Left lung (tissue), 10 donors: Measurements from ENCODE around the gene NOD1. TPM values are rescaled to one million over a fixed set of nuclear protein-coding genes. Genes with fewer than 3 reads are reported as not detected.

Experiments used
- ATAC-seq: fragments of 200-7000 bp; cut with Tn5 transposase; one replicate; pipeline ENCODE4 v1.9.1; 2020; ENCODE audit warnings: moderate library complexity
- DNase-seq, 4 donors: peaks; one replicate each; pipeline ENCODE4 v3.0.0-alpha.2; 2013 to 2020
- H3K27ac ChIP-seq, 2 donors: fragments of 200-600 bp; sonication (generic) in 1 of 2; one replicate each; pipeline versions ENCODE4 v1.5.0 to v1.8.0; 2020 to 2021
- H3K27me3 ChIP-seq, 2 donors: fragments of 200-600 bp; sonication (generic) in 1 of 2; one replicate each; pipeline versions ENCODE4 v1.5.0 to v1.8.0; 2020 to 2021
- H3K36me3 ChIP-seq, 2 donors: fragments of 200-600 bp; sonication (generic) in 1 of 2; one replicate each; pipeline versions ENCODE4 v1.5.0 to v1.8.0; 2020 to 2021
- H3K4me1 ChIP-seq, 2 donors: fragments of 200-600 bp; one replicate each; pipeline ENCODE4 v1.8.0; 2021
- H3K4me3 ChIP-seq, 2 donors: fragments of 200-600 bp; sonication (generic) in 1 of 2; one replicate each; pipeline versions ENCODE4 v1.5.0 to v1.8.0; 2020 to 2021; ENCODE audit warnings: mild to moderate bottlenecking in 1 of 2
- H3K9me3 ChIP-seq, 2 donors: fragments of 200-600 bp; sonication (generic) in 1 of 2; one replicate each; pipeline versions ENCODE4 v1.5.0 to v1.8.0; 2020 to 2021
- intact Hi-C, 2 donors: fragments of 100-400 bp; cut with DNase I; formaldehyde crosslinking; loops; one replicate each; pipeline versions ENCODE4 v1.11.2 to v1.14.2; 2022
- polyA plus RNA-seq, 6 donors: library from polyadenylated mRNA; unstranded; fragments of 120-200 nt; gene quantifications; one replicate each; pipeline ENCODE4 v1.2.1, GENCODE V29; 2013; ENCODE audit not compliant: insufficient read length in 6 of 6
- total RNA-seq, 2 donors: library from RNA; stranded (reverse); fragmentation: NEBNext Ultra II Directional; extraction: Animal tissue kit (Norgen Biotek cat#: 25700); gene quantifications; one replicate each; pipeline ENCODE4 v1.2.1, GENCODE V29; 2021
- TF ChIP-seq, protein P1 (sequence below), 2 donors: fragments of 200-600 bp; sonication (generic) in 1 of 2; IDR thresholded peaks; one replicate each; pipeline versions ENCODE4 v1.5.0 to v1.8.0; 2021; ENCODE audit warnings: antibody characterized with exemption in 2 of 2
- donor health status: DM: no; HTN: yes; CAD: no.
- donor health status: DM: no; HTN: no; CAD: no.

Gene NOD1
- total and polyA plus RNA-seq, 8 donors: 18.4 to 27.4 (median 24.9) TPM

DNA sequence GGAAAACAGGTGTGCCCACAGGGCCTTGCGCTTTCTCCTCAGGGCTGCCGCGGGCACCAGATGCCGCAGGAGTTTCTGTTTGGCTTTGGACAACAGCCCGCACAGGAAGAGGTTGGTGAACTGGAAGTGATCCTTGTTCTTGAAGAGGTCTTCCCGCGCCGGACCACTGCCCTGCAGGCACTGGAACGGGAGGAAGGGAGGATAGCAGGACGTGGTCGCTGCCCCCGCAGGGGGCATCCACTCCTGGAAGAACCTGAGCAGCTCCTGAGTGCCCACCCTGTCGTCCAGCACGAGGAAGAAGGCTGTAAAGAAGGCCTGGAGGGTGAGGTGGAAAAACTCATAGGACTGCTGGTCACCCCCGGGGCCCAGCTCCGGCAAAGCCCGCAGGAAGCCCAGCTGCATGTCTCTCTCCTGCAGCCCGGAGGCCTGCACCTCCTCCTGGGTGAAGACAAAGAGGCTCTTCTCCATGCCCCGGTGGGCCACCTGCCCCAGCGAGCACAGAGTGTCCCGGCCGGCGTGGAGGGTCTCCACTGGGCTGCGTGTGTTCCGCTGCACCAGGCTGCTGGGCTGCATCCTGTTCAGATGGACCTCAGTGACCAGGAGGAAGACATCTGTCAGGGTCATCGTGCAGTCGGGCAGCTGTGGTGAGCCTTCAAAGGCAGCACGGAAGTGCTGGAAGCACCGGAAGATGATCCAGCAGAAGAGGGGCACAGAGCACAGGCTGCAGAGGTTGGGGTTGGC lies 26.9 kb downstream of the NOD1 start:
- peak; percentile 10 for ATAC-seq
- intact Hi-C loops: no loop called here
- Histone ChIP-seq H3K9me3 (no peaks in the 10 kb centered on the region), H3K27me3 (no peaks in the 10 kb centered on the region), H3K36me3 (peaks cover 0 to 97% of the 10 kb centered on the region in 2 donors), H3K4me3 (no peak overlapping the region), H3K27ac (no peak overlapping the region), H3K4me1 (peaks cover 0 to 8% of the 10 kb centered on the region in 2 donors)
- TF ChIP-seq, protein P1, sequence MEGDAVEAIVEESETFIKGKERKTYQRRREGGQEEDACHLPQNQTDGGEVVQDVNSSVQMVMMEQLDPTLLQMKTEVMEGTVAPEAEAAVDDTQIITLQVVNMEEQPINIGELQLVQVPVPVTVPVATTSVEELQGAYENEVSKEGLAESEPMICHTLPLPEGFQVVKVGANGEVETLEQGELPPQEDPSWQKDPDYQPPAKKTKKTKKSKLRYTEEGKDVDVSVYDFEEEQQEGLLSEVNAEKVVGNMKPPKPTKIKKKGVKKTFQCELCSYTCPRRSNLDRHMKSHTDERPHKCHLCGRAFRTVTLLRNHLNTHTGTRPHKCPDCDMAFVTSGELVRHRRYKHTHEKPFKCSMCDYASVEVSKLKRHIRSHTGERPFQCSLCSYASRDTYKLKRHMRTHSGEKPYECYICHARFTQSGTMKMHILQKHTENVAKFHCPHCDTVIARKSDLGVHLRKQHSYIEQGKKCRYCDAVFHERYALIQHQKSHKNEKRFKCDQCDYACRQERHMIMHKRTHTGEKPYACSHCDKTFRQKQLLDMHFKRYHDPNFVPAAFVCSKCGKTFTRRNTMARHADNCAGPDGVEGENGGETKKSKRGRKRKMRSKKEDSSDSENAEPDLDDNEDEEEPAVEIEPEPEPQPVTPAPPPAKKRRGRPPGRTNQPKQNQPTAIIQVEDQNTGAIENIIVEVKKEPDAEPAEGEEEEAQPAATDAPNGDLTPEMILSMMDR (IDR thresholded peaks at IDR 0.05): no peak
- DNase-seq: no peak

DNA sequence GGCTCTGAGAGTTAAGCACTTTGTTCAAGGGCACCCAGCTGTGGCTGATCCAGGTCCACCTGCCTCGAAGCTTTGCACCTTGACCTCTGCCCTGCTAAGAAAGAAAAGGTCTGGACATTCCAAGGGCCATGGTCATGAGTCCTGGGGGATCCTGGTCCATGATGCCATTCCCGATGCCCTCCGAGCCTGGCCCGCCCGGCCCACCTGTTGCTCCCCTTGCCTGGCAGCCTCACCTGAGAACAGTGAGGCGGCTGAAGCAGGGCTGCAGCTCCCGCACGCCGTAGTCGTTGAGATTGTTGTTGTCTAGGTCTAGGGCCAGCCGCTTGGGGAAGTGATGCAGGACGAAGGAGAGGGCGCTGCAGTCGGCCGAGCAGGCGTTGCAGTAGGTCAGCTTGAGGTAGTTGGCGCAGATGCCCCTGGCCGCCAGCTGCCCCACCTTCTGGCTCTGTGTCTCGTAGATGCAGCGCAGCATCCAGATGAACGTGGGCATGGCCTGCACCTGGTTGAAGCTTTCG lies 27.5 kb downstream of the NOD1 start:
- ATAC-seq: no peak
- peaks cover 0 to 95% of the 10 kb centered on the region in 2 donors for H3K36me3 ChIP-seq
- DNase-seq: no peak
- no peaks in the 10 kb centered on the region for H3K27me3 ChIP-seq
- H3K4me1 ChIP-seq: peaks cover 3 to 8% of the 10 kb centered on the region in 2 donors
- H3K9me3 ChIP-seq: no peaks in the 10 kb centered on the region
- TF ChIP-seq, protein P1 (IDR thresholded peaks at IDR 0.05): no peak
- intact Hi-C loops: no loop called here
- no peak overlapping the region for H3K27ac ChIP-seq
- no peak overlapping the region for H3K4me3 ChIP-seq

DNA sequence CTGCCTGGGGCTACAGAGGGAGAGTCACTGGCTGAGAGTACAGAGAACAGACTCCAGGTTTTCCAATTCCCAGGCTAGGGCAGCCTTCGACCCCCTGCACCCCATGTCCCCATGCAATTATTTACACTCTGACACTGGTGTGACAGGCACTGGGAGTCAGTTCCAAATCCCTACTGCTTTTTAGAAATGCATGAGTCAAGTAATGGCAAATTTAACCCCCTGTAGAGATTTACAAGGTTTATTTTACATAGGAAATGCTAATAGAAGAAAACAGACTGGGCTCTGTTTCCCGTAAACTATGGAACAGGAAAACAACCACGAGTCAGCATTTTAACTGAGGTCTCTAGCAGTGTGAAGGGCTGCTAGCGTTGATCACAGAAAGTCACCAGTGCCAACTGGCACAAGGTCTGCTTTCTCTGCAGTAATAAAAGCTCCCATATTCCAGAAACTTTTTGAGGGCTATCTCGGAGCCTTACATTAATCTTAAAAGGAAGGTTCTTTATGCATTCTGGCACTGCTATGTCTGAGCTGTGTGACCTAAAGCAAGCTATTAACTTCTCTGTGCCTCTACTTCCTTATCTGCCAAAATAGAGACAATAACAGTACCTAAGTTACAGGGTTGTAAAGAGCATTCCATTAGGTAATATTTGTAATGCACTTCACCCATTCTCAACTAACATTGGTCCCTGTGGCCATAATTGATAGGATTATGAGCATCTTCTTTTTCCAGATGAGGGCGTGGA lies 28.2 kb downstream of the NOD1 start:
- Histone ChIP-seq H3K9me3 (no peaks in the 10 kb centered on the region), H3K4me1 (peaks cover 5 to 8% of the 10 kb centered on the region in 2 donors), H3K4me3 (no peak overlapping the region), H3K27ac (no peak overlapping the region), H3K27me3 (no peaks in the 10 kb centered on the region), H3K36me3 (peaks cover 0 to 89% of the 10 kb centered on the region in 2 donors)
- TF ChIP-seq, protein P1 (IDR thresholded peaks at IDR 0.05): no peak
- peak in 1 of 4 donors; percentile 77 for DNase-seq
- no peak for ATAC-seq
- intact Hi-C loops: no loop called here

DNA sequence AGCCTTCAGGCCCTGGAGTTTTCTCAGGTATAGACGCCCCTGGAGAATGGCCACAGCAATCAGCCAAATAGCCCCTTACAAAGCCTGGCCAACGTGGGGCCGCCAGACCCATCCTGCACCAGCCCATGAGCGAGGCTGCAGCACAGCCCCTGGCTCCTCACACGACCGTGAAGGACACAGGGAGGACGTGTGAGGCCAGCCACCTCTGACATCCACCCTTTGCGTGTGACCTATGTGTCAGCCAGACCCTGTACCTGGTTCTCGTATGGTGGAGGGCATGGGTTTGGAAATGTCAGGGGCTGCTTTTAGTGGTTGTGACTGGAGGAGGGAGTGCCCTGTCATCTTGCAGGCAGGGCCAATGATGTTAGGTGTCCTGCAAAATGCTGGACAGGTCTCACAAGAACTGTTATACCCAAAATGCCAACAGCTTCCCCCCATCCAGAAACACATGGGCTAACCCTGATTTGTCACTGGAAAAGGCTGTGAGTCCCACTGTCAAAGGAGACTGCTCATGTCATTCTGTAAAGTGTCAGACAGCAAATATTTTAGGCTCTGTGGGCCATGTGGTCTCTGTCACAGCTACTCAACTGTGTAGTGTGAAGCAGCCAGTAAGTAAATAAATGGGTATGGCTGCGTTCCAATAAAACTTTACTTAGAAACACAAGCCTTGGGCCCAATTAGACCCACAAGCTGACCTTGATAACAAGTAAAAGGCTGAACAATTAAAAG lies 30.0 kb downstream of the NOD1 start:
- intact Hi-C loops: no loop called here
- DNase-seq (peak in 1 of 4 donors; percentile 22), ATAC-seq (no peak)
- peaks cover 0 to 74% of the 10 kb centered on the region in 2 donors for H3K36me3 ChIP-seq
- H3K4me1 ChIP-seq: peaks cover 8% of the 10 kb centered on the region in 2 donors
- H3K4me3 ChIP-seq: no peak overlapping the region
- no peak overlapping the region for H3K27ac ChIP-seq
- H3K27me3 ChIP-seq: no peaks in the 10 kb centered on the region
- H3K9me3 ChIP-seq: no peaks in the 10 kb centered on the region
- TF ChIP-seq, protein P1 (IDR thresholded peaks at IDR 0.05): no peak
